Embryonic facial prominence (tissue), 1 donor: ENCODE measurements around the gene RCAN3.
"Not testable (repeated sequence)": the region's sequence is repeated elsewhere in the genome, so short reads cannot be mapped to it uniquely, and the experiment has no call there.

ENCODE experiments used
- DNase-seq: peaks from one replicate; pipeline ENCODE4 v3.0.0-alpha.2; 2016; ENCODE audit errors: extremely low spot score

RCAN3 gene

DNA sequence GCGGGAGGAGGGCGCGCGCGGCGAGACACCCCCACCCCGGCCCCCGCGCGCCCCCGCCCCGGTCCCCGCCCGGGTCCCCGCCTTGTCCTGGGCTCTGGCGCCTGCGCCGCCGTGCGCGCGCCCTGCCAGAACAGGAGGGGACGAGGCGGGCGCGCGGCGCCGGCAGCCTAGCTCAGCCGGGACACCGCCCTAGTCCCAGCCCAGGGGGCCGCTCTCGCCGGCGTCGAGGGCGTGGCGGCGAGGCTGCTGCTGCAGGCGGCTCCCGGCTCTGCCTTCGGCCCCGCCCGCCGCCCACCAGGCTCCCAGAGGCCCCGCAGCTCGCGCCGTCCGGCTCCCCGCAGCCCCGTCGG is at the start of gene RCAN3:
Gene RCAN3, plus strand, starts transcription at position 128 of the 350 bp plus-strand sequence. CDS start 11,537 bp downstream, outside the sequence.
- peak; percentile 29 for DNase-seq

- DNase-seq: no peak
These were observed 49.6 kb upstream of the RCAN3 start for GRCh38 chr1:24452922-24453485.

DNA sequence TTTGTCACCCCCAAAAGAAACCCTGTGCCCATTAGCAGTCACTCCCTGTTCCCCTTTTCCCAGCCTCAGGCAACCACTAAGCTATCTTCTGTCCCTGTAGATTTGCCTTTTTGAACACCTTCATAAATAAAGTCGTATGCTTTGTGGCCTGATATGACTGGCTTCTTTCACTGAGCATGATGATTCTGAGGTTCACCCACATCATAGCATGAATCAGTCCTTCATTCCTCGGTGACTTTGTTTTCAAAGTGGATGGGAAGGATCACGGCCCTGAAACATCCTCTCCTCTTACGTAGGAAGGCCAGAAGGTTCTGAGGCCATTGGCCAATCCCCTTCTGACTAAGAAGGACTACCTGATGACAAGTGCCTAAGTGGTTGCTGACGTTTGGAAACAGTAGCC is 48.0 kb upstream of the RCAN3 start:
- DNase-seq: no peak

DNA sequence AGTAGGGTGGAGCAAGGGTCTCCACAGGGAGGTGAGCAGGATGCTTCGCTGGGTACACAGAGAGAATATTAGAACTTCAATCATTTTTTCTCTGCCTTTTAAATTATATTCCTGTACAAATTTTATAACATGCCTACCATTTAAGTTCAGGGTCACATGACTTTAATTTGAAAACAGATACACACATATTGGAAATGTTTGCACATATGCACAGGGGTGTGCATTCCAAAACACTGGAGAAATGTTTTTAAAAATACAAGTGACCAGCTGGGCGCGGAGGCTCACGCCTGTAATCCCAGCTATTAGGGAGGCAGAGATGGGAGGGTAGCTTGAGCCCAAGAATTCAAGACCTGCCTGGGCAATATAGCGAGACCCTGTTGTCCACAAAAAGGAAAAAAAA is 47.4 kb upstream of the RCAN3 start:
- DNase-seq: no peak

GRCh38 chr1:24457866-24458265 is 44.8 kb upstream of the RCAN3 start:
- DNase-seq: no peak

GRCh38 chr1:24459551-24460266 is 42.9 kb upstream of the RCAN3 start:
- DNase-seq: no peak

GRCh38 chr1:24462128-24462527 is 40.5 kb upstream of the RCAN3 start:
- not testable (repeated sequence) for DNase-seq

DNA sequence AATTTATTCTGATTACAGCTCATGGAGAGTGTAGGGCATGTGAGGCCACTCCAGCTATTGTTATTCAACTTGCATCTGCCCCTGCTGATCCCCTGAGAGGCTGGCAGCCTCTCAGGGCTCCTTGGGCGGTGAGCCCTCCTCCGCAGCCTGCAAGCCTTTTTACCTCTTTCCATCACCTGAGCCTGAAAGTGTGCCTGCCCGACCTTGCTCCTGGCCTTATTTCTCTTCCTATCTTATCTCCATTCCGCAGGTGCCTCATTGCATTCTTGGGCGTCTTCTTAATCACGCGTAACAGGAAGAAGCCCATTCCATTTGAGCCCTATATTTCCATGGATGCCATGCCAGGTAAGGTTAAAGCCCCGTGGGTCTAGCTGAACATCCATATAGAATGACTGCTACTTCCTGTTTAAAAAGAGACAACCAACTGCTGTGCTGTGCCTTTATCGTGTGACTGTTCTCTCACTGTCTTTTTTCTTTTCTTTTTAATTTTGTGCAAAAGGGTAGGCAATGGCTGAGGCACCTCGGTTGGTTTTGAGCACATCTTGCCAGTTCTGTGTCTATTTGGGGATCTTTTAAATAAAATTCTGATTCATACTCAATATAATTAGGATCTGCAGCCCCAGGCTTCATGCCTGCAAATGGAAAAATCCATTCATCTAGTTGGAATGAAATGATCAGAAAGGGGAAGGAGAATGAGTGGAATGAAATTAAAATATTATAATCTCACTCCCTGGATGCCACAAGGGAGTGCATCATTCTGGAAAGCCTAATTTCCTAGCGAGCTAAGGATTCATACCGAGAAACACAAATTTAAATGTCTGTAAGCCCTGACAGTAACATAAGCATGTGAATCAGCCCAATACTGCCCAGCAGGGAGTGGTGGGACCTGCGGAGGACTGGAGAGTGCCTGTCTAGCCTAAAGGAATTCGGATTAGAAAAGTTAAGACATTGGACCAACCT is 38.6 kb upstream of the RCAN3 start:
- DNase-seq: no peak

DNA sequence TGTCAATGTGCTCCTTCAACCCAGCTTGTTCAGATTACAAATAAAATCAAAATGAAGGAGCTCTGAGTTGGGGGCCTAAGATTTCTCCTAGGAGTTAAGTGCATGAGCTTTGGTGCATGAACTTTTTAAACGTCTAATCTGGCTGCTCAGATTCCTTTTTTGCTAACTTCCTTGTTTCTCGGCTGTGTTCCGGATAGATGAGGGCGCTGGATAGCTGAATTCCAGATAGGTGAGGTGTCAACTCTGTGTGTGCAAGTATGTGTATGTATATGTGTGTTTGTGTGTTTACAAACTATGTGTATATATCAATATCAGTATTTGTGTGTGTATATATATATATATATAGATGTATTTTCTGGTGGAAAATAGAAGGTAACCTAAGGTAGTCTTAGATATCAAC is 37.5 kb upstream of the RCAN3 start:
- DNase-seq: no peak

- DNase-seq: no peak
These were observed 37.0 kb upstream of the RCAN3 start for GRCh38 chr1:24465638-24466037.

GRCh38 chr1:24468685-24469316 is 33.8 kb upstream of the RCAN3 start:
- no peak for DNase-seq

DNA sequence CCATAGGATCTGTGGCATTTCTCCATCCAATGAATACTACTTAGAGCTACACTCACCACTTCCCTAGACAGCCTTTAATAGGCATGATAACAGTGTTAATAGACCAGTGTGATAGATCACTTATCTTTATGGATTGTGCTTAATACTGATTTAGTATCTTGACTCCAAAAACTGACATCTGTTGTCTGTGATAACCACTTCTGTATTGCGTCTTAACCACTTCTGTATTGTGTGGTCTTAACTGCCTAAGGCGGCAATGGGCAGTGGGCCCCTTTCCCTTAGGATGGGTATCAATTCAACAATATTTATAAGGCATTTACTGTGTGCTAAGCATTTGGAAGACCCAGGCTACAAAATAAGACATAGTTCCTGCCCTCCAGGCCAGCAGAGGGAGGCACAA is 32.0 kb upstream of the RCAN3 start:
- DNase-seq: no peak

DNA sequence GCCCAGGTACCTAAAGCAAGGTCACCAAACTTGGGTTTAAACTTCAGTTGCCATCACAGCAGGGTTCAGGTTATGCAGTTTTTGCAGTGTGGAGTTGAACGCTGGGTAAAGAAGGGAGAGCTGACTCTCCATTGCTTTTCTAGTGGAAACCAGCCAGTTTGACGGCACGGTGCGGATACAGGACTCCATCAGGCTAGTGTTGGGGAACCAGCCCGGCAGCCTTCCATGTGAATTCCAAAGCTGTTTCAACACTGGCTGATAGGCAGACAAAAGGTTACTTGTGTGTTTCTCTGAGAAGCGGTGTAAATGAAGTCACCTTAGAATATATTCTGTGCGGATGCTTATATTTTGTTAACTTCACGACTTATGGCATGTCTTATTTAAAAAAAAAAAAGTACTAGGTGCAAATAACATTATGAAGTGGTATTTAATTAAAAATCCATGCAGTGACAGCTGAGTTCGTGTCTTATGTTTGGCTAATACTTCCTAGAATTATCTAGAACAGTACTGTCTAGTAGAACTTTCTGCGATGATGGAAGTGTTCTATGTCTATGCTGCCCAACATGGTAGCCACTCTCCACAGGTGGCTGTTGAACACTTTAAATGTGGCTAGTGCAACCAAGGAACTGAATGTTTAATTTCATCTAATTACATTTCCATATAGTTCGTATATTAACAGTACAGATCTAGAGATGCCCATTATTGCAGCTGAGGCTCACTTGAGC is 29.9 kb upstream of the RCAN3 start:
- DNase-seq: no peak

- DNase-seq: no peak
These were observed 28.4 kb upstream of the RCAN3 start for GRCh38 chr1:24474193-24474592.

DNA sequence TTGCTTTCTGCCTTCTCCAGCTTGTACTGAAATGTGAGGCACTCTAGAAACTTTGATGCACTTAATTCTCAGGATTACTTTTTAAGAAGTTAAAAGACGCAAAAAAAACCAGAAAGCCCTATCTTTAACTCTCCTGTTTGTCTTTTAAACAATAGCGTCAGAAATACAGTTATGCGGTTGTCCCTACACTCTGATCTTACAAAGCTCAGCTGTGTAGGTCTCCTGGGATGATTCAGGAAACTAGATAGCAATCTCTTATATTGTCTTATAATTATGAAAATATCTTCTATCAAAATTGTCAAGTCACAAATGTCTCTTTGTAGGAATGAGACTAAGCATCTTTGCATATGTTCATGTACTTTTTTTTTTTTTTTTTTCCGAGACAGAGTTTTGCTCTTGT is 26.9 kb upstream of the RCAN3 start:
- DNase-seq: no peak

- no peak for DNase-seq
These were observed 26.1 kb upstream of the RCAN3 start for GRCh38 chr1:24476571-24476970.

DNA sequence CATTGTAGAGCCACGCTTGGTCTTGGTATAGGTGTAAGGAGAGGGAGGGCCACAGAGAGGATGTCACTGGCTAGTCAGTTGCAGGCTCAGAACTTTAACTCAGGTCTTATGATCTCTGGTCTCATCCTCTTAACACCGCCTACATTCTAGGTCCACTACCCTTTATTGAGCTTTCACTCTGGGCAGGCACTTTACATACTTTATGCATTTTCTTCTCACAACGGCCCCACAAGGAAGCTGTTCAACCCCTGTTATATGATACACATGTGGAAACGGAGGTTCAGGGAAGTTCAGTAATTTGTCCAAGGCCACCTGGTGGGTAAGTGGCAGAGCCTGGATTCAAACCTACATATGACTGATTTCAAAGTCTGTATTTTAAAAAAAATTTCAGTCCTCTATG is 25.3 kb upstream of the RCAN3 start:
- no peak for DNase-seq

DNA sequence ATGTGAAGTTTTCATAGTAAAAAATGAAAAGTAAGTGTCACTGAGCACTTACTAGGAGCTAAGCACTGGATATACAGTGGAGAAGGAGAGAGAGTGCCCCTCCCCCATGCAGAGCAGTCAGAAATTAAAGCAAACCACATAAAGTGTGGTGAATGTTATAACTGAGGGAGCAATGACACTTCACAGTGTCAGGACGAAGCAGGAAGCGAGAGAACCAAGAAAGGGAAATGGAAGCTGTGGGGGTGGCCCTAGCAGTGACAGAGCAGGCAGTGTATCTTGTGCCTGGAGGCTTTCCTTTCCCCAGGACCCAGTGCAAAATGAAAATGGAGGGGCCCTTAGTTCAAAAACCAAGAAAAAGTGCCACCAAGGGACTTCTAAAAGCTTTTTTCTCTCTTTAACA is 21.5 kb upstream of the RCAN3 start:
- DNase-seq: no peak

GRCh38 chr1:24481843-24482610 is 20.6 kb upstream of the RCAN3 start:
- DNase-seq: no peak

- DNase-seq: no peak
These were observed 19.2 kb upstream of the RCAN3 start for GRCh38 chr1:24483441-24483840.

GRCh38 chr1:24484199-24484598 is 18.4 kb upstream of the RCAN3 start:
- DNase-seq: no peak
